OCI-LY7 (cell line): ENCODE results near the gene NFAM1.

ENCODE experiments used
- EZH2phosphoT487 ChIP-seq: fragments of 200-600 bp; sonication (generic); IDR thresholded peaks from 2 replicates; pipeline ENCODE4 v1.6.1; 2018; ENCODE audit warnings: low read depth, borderline replicate concordance, mild to moderate bottlenecking, mixed run types, antibody characterized with exemption, low read length, moderate library complexity, mixed read lengths
- TF ChIP-seq, protein P1 (sequence below): fragments of 200-600 bp; sonication (generic); conservative IDR thresholded peaks from 2 replicates; pipeline ENCODE4 v1.5.1; 2014; ENCODE audit warnings: mild to moderate bottlenecking, antibody characterized with exemption, low read length, moderate library complexity, mixed read lengths

DNA sequence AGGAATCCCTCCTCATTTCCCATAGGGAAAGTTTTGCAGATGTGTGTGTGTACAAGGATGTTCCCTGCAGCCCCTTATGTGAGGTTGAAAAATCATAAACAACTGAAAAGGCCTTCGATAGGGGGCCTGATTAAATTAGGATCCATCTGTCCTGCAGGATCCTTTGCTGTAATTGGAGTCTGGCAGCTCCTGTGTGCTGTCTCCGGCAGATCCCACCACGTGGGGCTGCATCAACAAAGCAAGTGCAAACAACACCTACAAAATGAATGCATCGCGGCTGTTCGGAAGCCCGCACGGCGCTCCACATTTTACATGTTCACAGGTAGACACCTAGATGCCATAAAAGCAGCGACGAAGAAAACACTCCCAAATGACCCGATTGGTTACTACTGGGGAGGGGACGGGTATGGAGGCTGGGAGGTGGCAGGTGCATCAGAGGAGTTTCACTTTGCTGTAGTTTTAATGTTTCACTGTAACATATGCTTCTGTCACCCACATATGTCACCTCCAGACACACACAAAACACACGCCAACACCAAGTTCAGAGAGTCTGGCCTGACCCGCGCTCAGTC lies 52.2 kb downstream of the NFAM1 start:
- TF ChIP-seq, protein P1, sequence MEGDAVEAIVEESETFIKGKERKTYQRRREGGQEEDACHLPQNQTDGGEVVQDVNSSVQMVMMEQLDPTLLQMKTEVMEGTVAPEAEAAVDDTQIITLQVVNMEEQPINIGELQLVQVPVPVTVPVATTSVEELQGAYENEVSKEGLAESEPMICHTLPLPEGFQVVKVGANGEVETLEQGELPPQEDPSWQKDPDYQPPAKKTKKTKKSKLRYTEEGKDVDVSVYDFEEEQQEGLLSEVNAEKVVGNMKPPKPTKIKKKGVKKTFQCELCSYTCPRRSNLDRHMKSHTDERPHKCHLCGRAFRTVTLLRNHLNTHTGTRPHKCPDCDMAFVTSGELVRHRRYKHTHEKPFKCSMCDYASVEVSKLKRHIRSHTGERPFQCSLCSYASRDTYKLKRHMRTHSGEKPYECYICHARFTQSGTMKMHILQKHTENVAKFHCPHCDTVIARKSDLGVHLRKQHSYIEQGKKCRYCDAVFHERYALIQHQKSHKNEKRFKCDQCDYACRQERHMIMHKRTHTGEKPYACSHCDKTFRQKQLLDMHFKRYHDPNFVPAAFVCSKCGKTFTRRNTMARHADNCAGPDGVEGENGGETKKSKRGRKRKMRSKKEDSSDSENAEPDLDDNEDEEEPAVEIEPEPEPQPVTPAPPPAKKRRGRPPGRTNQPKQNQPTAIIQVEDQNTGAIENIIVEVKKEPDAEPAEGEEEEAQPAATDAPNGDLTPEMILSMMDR, result no peak
- no peak for TF ChIP-seq EZH2phosphoT487
